Measurements from ENCODE around the gene TPM1.

DNA sequence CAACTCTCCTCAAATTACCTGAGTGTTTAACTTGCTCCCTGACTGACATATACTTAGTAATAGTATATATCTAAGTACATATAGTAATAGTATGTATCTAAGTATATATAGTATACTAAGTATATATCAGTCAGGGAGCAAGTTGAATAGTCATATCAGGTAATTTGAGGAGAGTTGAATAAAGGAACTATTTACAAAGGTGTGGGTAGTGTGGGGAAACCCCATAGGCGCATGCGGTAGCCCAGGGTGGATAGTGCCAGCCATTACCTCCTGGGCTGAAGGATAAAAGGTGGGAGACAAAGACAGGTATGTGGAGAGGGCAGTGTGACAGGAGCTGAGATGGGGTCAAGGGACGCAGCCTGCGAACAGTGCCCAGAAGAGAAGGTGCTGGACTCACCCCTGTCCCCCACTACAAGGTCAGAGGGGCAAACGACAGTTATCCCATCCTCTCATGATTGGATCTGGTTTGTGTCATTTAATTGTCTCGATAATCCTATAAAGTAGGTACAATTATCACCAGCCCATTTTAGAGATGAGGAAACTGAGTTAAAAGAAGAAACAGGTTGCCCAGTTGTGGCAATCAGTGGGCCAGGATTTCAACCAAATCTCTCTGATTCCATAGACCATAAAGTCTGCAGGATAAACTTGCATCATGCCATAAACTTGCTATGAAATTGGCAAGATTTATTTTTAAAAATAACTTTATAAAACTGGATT is 34.1 kb upstream of the TPM1 start:
- TF ChIP-seq, protein P1, sequence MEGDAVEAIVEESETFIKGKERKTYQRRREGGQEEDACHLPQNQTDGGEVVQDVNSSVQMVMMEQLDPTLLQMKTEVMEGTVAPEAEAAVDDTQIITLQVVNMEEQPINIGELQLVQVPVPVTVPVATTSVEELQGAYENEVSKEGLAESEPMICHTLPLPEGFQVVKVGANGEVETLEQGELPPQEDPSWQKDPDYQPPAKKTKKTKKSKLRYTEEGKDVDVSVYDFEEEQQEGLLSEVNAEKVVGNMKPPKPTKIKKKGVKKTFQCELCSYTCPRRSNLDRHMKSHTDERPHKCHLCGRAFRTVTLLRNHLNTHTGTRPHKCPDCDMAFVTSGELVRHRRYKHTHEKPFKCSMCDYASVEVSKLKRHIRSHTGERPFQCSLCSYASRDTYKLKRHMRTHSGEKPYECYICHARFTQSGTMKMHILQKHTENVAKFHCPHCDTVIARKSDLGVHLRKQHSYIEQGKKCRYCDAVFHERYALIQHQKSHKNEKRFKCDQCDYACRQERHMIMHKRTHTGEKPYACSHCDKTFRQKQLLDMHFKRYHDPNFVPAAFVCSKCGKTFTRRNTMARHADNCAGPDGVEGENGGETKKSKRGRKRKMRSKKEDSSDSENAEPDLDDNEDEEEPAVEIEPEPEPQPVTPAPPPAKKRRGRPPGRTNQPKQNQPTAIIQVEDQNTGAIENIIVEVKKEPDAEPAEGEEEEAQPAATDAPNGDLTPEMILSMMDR (IDR thresholded peaks at IDR 0.05; ENCODE audit: low read depth, low read length, missing input control): no peak
- TF ChIP-seq, protein P2, sequence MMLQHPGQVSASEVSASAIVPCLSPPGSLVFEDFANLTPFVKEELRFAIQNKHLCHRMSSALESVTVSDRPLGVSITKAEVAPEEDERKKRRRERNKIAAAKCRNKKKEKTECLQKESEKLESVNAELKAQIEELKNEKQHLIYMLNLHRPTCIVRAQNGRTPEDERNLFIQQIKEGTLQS (IDR thresholded peaks at IDR 0.05): no peak
- no peak for TF ChIP-seq SP1 (IDR thresholded peaks at IDR 0.05)
- TF ChIP-seq FOXA1 (IDR thresholded peaks at IDR 0.05): no peak
- TF ChIP-seq YY1 (IDR thresholded peaks at IDR 0.05): no peak
- TF ChIP-seq, protein P3, sequence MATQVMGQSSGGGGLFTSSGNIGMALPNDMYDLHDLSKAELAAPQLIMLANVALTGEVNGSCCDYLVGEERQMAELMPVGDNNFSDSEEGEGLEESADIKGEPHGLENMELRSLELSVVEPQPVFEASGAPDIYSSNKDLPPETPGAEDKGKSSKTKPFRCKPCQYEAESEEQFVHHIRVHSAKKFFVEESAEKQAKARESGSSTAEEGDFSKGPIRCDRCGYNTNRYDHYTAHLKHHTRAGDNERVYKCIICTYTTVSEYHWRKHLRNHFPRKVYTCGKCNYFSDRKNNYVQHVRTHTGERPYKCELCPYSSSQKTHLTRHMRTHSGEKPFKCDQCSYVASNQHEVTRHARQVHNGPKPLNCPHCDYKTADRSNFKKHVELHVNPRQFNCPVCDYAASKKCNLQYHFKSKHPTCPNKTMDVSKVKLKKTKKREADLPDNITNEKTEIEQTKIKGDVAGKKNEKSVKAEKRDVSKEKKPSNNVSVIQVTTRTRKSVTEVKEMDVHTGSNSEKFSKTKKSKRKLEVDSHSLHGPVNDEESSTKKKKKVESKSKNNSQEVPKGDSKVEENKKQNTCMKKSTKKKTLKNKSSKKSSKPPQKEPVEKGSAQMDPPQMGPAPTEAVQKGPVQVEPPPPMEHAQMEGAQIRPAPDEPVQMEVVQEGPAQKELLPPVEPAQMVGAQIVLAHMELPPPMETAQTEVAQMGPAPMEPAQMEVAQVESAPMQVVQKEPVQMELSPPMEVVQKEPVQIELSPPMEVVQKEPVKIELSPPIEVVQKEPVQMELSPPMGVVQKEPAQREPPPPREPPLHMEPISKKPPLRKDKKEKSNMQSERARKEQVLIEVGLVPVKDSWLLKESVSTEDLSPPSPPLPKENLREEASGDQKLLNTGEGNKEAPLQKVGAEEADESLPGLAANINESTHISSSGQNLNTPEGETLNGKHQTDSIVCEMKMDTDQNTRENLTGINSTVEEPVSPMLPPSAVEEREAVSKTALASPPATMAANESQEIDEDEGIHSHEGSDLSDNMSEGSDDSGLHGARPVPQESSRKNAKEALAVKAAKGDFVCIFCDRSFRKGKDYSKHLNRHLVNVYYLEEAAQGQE (IDR thresholded peaks at IDR 0.05): no peak
- TF ChIP-seq, protein P4, sequence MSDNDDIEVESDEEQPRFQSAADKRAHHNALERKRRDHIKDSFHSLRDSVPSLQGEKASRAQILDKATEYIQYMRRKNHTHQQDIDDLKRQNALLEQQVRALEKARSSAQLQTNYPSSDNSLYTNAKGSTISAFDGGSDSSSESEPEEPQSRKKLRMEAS (IDR thresholded peaks at IDR 0.05): no peak
- no peak for TF ChIP-seq TAF1 (conservative IDR thresholded peaks at IDR 0.05)
- TF ChIP-seq RAD21 (IDR thresholded peaks at IDR 0.05): no peak
- TF ChIP-seq EGR1 (IDR thresholded peaks at IDR 0.05; ENCODE audit: low read depth in 2 of 2): no peak
- no peak for TF ChIP-seq JUND (IDR thresholded peaks at IDR 0.05)

Measured in liver (tissue), 3 donors.